Lung (tissue), 12 donors: ENCODE results near the gene ACYP2. TPM values are rescaled to one million over a fixed set of nuclear protein-coding genes. Genes with fewer than 3 reads are reported as not detected.

Experiments used
- ATAC-seq: fragments of 200-7000 bp; cut with Tn5 transposase; one replicate; pipeline ENCODE4 v1.9.1; 2020; ENCODE audit warnings: moderate number of reproducible peaks; ENCODE audit not compliant: insufficient read depth, low FRiP score
- DNase-seq, 3 donors: peaks; one replicate each; pipeline ENCODE4 v3.0.0-alpha.2; 2013 to 2017
- H3K27ac ChIP-seq, 2 donors: one replicate each; pipeline ENCODE4 v1.5.1; 2013; ENCODE audit warnings: mild to moderate bottlenecking in 2 of 2, moderate library complexity in 2 of 2, control low read depth in 1 of 2, inconsistent platforms in 1 of 2, low read depth in 1 of 2, low read length in 1 of 2
- H3K27me3 ChIP-seq, 3 donors: one replicate each; pipeline ENCODE4 v1.5.1; 2013; ENCODE audit warnings: low read length in 2 of 3; ENCODE audit not compliant: control insufficient read depth in 3 of 3, insufficient read depth in 3 of 3
- H3K36me3 ChIP-seq, 4 donors: one replicate each; pipeline ENCODE4 v1.5.1; 2013; ENCODE audit warnings: low read length in 4 of 4, mild to moderate bottlenecking in 1 of 4, moderate library complexity in 1 of 4; ENCODE audit not compliant: control insufficient read depth in 4 of 4, insufficient read depth in 4 of 4
- H3K4me1 ChIP-seq, 5 donors: one replicate each; pipeline ENCODE4 v1.5.1; 2013; ENCODE audit warnings: low read length in 5 of 5, mild to moderate bottlenecking in 2 of 5, moderate library complexity in 1 of 5; ENCODE audit not compliant: control insufficient read depth in 5 of 5, insufficient read depth in 5 of 5
- H3K4me3 ChIP-seq: one replicate; pipeline ENCODE4 v1.5.1; 2013; ENCODE audit warnings: mild to moderate bottlenecking, control low read depth, moderate library complexity
- H3K9ac ChIP-seq, 2 donors: one replicate each; pipeline ENCODE4 v1.5.1; 2013; ENCODE audit warnings: low read length in 2 of 2, control low read depth in 1 of 2; ENCODE audit not compliant: insufficient read depth in 1 of 2
- H3K9me3 ChIP-seq, 4 donors: one replicate each; pipeline ENCODE4 v1.5.1; 2013; ENCODE audit warnings: low read length in 3 of 4, mild to moderate bottlenecking in 1 of 4, moderate library complexity in 1 of 4; ENCODE audit not compliant: control insufficient read depth in 4 of 4, insufficient read depth in 3 of 4
- CTCF ChIP-seq: IDR thresholded peaks from 2 replicates; pipeline ENCODE4 v1.5.1; 2012; ENCODE audit warnings: mild to moderate bottlenecking; ENCODE audit errors: control extremely low read depth, extremely low read depth
- WGBS, 2 donors: extraction: QIAGEN DNeasy Blood & Tissue Kit; methylation state at CpG; one replicate each; pipeline ENCODE4 v1.1.7; 2013; 5-methylcytosine and 5-hydroxymethylcytosine counted together
- polyA plus RNA-seq, 2 donors: library from polyadenylated mRNA; stranded (reverse); fragments of 200-250 nt; gene quantifications; one replicate each; pipeline ENCODE4 v1.2.1, GENCODE V29; 2013
- total RNA-seq, 2 donors: library from RNA; depleted of rRNA in 1 of 2; stranded (reverse); fragments of >200 nt in 1 of 2; gene quantifications; one replicate each; pipeline ENCODE4 v1.2.1, GENCODE V29; 2014 to 2021
- donor health status: control.
- donor health status: control.
- donor health status: Bipolar disorder and iron deficiency.
- donor health status: healthy.
- donor health status: DM: yes; HTN: yes; CAD: no.

The ACYP2 gene
- total and polyA plus RNA-seq, 4 donors: 13.2 to 23.7 (median 18.0) TPM

- Histone ChIP-seq H3K4me1 (peaks cover 0 to 25% (median 1%) of the 10 kb centered on the region in 5 donors), H3K9me3 (no peaks in the 10 kb centered on the region)
- ATAC-seq: no peak
These were observed 112.4 kb downstream of the ACYP2 start for GRCh38 chr2:54227798-54228197.

DNA sequence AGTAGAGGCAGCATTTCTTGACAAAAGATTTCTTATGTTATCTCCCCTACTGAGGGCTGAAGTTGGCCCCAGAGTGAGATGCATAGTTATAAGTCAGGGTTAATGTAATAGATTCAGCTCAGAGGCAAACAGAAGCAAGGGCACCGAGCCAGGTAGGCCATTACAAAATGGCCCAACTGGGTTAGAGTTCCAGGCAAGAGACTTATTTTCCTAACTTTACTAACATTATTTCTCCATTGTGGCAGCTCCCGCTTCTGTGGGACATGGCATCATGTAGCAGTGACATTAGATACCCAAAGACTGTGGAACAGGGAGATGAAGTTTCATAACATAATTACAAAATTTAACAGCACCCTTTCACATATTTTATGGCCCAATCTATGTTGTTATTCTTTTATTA, 113.5 kb downstream of the ACYP2 start:
- Histone ChIP-seq H3K27me3 (no peaks in the 10 kb centered on the region), H3K4me1 (peaks cover 0 to 25% (median 1%) of the 10 kb centered on the region in 5 donors), H3K9me3 (no peaks in the 10 kb centered on the region), H3K36me3 (no peaks in the 10 kb centered on the region), H3K4me3 (no peak overlapping the region), H3K27ac (no peak overlapping the region), H3K9ac (no peak overlapping the region)
- ATAC-seq: no peak
- DNase-seq: peak; percentile 54 to 80 (median 70)
- TF ChIP-seq CTCF: no peak
- WGBS, 2 donors: 64 to 77% methylated on average over 2 of the region's 2 CpGs

More at GRCh38 chr2:54227798-54228197, 112.4 kb downstream of the ACYP2 start:
- no peak overlapping the region for H3K9ac ChIP-seq
- H3K27ac ChIP-seq: no peak overlapping the region
- H3K27me3 ChIP-seq: no peaks in the 10 kb centered on the region
- H3K4me3 ChIP-seq: no peak overlapping the region
- DNase-seq: no peak
- no peak for TF ChIP-seq CTCF
- no peaks in the 10 kb centered on the region for H3K36me3 ChIP-seq

DNA sequence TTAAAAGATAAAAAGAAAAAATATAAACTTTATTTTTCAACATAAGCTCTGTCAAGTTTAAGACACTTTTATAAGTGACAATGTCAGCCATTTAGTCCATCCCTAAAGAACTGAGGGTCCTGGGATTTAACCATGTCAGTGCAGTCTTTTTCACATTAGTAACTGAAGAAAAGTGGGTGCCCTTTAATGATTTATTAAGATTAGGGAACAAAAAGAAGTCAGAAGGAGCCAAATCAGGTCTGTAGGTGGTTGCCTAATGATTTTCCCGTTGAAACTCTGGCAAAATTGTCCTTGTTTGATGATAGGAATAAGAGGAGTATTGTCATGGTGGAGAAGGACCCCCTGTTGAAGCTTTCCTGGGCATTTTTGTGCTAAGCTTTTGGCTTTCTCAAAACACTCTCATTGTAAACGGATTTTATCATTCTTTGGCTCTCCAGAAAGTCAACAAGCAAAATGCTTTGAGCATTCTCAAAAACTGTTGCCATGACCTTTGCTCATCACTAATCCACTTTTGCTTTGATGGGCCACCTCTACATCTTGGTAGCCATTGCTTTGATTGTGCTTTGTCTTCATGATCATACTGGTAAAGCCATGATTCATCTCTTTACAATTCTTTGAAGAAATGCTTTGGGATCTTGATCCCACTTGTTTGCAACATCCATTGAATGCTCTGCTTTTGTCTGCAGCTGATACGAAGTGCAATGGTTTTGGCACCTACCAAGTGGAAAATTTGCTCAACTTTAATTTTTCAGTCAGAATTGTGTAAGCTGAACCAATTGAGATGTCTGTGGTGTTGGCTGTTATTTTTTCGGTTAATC, 118.6 kb downstream of the ACYP2 start:
- WGBS, 2 donors: 71 to 76% methylated on average over 4 of the region's 4 CpGs
- no peak for ATAC-seq
- H3K9ac ChIP-seq: no peak overlapping the region
- H3K4me1 ChIP-seq: peaks cover 0 to 4% (median 1%) of the 10 kb centered on the region in 5 donors
- DNase-seq: peak in 1 of 3 donors; percentile 16
- H3K36me3 ChIP-seq: no peaks in the 10 kb centered on the region
- no peak for TF ChIP-seq CTCF
- no peaks in the 10 kb centered on the region for H3K9me3 ChIP-seq
- H3K4me3 ChIP-seq: no peak overlapping the region
- H3K27me3 ChIP-seq: no peaks in the 10 kb centered on the region
- no peak overlapping the region for H3K27ac ChIP-seq

DNA sequence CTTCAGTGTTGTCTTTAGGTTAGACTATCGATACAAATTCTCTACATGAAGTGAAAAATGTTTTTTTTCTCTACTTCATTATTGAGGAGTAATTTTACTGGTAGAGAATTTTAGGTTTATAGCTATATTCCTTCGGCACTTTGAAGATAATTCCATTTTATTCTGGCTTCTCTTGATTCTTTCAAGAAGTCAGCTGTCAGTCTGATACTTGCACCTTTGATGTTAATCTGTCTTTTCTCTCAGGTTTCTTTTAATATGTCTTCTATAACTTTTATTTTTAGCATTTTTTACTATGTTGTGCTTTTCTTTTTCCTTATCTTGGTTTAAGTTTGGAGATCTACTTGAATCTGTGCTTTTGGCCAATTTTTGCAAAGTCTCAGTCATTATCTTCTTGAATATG, 122.0 kb downstream of the ACYP2 start:
- H3K27me3 ChIP-seq: no peaks in the 10 kb centered on the region
- TF ChIP-seq CTCF: no peak
- H3K9me3 ChIP-seq: no peaks in the 10 kb centered on the region
- ATAC-seq: no peak
- H3K9ac ChIP-seq: no peak overlapping the region
- H3K27ac ChIP-seq: no peak overlapping the region
- H3K36me3 ChIP-seq: no peaks in the 10 kb centered on the region
- no peak overlapping the region for H3K4me3 ChIP-seq
- H3K4me1 ChIP-seq: peaks cover 1 to 12% (median 5%) of the 10 kb centered on the region in 5 donors
- DNase-seq: no peak
- 97 to 100% methylated on average over 2 of the region's 2 CpGs for WGBS, 2 donors
